GM12864 (cell line): ENCODE data around the gene LGMN.
A peak's percentile ranks its signal among the peaks of the same experiment; 100 is the strongest.
"Not testable (repeated sequence)": the region's sequence is repeated elsewhere in the genome, so short reads cannot be mapped to it uniquely, and the experiment has no call there.

Experiments
- DNase-seq: peaks from one replicate; pipeline ENCODE4 v3.0.0-alpha.2; 2011; ENCODE audit warnings: low read depth
- H3K4me3 ChIP-seq: 2 replicates; pipeline ENCODE4 v1.5.1; 2011; ENCODE audit warnings: mild to moderate bottlenecking, low read depth, low read length, control low read depth
- CTCF ChIP-seq: IDR thresholded peaks from 2 replicates; pipeline ENCODE4 v1.5.1; 2011; ENCODE audit warnings: low read depth, mild to moderate bottlenecking, moderate library complexity, low read length, control low read depth, inconsistent platforms; ENCODE audit errors: missing control alignments

The LGMN gene

GRCh38 chr14:92685784-92686355 is 62.6 kb downstream of the LGMN start:
- H3K4me3 ChIP-seq, result no peak overlapping the region
- DNase-seq, result no peak
- TF ChIP-seq CTCF, result no peak

- no peak for TF ChIP-seq CTCF
- no peak overlapping the region for H3K4me3 ChIP-seq
- no peak for DNase-seq
These were observed 63.4 kb downstream of the LGMN start for GRCh38 chr14:92684801-92685560.

GRCh38 chr14:92683041-92683440 is 65.4 kb downstream of the LGMN start:
- no peak for DNase-seq
- H3K4me3 ChIP-seq, result no peak overlapping the region
- no peak for TF ChIP-seq CTCF

GRCh38 chr14:92680781-92681650 is 67.4 kb downstream of the LGMN start:
- no peak for DNase-seq
- TF ChIP-seq CTCF, result peak; percentile 97
- no peak overlapping the region for H3K4me3 ChIP-seq

- not testable (repeated sequence) for H3K4me3 ChIP-seq, DNase-seq
These were observed 68.1 kb downstream of the LGMN start for GRCh38 chr14:92680330-92680729.

GRCh38 chr14:92679246-92679645 is 69.2 kb downstream of the LGMN start:
- TF ChIP-seq CTCF, result no peak
- H3K4me3 ChIP-seq, result no peak overlapping the region
- DNase-seq, result no peak

- TF ChIP-seq CTCF, result no peak
- no peak for DNase-seq
- H3K4me3 ChIP-seq, result no peak overlapping the region
These were observed 69.7 kb downstream of the LGMN start for GRCh38 chr14:92678766-92679165.
